HG02885 (cell line): ENCODE data around the gene RYK.
A peak's percentile ranks its signal among the peaks of the same experiment; 100 is the strongest.
"Not testable (repeated sequence)": the region's sequence is repeated elsewhere in the genome, so short reads cannot be mapped to it uniquely, and the experiment has no call there.

ENCODE experiments used
- ATAC-seq: cut with Tn5 transposase; IDR thresholded peaks from one replicate; pipeline ENCODE4 v1.9.1; 2021; ENCODE audit warnings: mild to moderate bottlenecking; ENCODE audit not compliant: unreplicated experiment, poor library complexity

RYK gene

DNA sequence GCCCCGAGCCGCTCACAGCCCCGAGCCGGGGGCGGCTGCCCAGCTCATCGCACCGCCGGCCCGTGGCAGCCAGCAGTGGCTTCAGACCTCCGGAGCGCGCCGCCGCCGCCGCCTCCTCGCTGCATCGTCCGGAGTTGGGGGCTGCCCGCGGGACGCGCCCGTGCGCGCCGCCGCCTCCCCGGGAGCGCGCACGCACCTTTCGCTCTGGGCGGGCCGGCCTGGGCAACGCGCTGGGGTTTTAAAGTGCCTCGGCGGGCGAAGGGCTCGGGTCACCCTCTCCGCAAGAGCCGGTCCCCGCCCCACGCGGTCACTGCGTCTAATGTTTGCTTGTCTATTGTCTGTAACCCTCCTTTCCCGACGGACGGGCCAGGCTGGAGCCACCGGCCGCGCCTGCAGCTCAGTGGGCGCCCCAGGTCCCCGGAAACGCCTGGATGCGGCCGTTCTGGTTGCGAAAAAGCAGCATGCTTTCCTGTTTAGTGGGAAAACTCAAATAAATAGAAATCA, at the start of gene RYK:
TSS of gene RYK (minus strand) at position 143 of the 504 bp plus-strand sequence. CDS start 205 bp downstream, outside the sequence.
- ATAC-seq = peak; percentile 84

DNA sequence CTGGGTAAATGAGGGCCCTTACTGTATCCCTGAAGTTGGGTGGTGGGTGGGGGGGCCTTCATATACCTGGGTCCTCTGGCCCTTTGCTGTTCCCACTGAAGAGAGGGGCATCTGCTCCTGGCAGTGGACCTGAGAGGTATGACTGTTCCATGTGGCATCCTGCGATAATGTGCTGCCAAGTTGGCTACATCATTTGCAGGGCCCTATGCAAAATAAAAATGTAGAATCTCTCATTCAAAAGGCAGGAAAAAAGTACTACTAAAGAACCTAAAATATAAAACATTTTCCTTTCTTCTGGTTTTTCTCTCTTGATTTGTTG, 49.2 kb upstream of the RYK start:
- no peak for ATAC-seq

DNA sequence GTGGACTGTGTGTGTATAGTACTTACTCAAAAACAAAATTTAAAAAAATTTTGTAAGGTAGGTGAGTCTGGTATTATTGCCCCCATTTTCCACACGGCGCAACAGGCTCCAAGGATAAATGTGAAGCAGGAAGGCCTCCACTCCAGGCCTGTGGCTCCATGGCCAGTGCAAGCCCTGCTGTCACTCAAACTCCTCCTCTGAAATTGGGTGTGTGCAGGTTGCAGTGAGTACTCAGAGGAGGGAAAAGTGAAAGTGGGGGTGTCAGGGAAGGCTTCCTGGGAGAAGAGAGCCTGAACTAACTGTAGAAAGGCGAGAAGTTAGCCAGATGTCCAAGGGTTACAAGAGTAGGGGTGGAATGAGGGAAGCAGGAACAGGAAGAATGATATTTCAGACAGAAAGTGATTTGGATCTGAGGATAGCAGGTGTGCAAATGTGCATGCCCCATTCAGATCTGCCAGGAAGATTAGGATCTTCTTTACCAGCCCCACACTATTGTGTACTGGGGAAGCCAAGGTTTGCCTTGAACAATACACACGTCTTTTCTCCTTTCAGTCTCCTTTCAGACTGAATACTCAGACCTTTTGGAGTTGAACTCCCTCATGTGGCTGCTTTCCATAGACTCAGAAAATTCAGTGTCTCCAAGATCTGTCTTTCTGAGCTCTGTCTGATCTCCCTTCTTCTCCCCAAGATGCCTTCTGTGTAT, 48.7 kb upstream of the RYK start:
- ATAC-seq = no peak

DNA sequence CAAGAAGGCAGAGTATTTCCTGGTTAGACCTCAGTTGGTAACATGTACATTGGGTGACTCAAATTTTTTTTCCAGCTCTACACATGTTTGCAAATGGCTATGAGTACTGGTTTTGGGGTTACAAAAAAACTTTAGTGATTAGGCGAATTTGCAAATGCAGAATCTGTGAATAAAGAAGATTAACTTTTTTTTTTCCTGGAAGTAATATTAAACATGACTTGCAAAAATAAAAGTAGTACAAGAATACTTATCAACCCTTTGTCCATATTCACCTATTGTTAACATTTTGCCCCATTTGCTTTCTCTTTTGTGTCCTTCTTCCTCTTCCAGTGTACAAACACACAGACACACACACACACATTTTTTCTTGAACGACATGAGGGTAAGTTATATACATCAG, 47.6 kb upstream of the RYK start:
- ATAC-seq = no peak

DNA sequence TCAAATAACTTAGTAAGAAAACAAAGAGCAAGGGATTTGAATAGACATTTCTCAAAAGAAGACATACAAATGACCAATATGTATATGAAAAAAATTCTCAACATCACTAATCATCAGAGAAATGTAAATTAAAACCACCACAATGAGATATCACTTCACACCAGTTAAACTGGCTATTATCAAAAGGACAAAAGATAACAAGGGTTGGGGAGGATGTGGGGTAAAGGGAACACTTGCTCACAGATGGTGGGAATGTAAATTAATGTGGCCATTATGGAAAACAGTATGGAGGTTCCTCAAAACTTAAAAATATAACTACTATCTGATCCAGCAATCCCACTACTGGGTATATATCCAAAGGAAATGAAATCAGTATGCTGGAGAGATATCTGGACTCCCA, 46.0 kb upstream of the RYK start:
- ATAC-seq = no peak

DNA sequence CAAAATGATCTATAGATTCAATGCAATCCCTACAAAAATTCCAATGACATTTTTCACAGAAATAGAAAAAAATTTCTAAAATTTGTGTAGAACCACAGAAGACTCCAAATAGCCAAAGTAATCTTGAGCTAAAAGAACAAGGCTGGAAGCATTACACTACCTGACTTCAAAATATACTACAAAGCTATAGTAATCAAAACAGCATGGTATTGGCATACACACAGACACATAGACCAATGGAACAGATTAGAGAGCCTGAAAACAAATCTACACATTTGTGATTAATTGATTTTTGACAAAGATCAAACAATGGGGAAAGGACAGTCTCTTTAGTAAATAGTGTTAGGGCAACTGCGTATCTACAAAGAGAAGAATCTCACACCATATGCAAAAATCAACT, 45.3 kb upstream of the RYK start:
- ATAC-seq = no peak

DNA sequence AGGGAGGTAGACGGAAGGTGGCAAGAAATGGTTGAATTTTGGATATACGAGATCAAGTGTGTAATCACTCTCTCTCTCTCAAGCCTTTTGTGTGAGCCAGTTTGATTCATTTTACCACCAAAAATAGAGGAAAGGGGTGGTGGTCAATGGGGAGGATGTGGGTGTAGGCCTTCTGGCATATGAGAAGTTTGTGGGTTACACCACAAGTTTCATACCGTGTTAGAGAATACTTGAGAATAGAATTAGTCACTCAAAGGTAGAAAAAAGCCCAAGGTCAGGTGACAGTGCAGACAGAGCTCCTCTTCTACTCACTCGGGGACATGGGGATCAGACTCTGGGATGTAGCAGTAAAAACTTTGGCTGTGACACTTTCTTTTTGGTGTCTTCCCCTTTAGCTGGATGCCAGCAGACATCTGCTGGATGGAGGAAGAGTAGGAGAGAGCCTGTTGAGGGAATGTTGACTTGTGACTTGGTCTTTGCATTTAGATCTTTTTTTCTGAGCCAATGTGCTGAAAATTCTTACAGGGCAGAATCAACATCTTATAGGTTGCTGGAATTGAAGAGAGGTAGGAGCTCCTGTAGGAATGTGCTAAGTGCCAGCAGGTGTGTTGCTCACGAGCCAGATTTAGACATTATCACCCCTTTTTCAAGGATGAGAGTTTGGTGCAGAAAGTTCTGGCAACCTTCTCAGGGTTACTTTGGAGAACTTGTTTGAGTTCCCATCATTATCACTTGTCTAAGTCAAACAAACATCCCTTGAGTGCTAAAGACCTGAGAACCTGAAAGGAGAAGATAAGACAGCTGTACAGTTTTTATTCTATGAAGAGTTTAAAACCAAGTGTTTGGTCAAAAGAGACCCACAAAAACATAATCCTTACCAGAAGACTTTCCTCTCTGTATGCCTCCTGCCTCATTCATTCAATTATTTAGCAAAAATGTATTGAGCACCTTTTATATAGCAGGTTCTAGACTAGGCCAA, 43.9 kb upstream of the RYK start:
- ATAC-seq = peak; percentile 100

DNA sequence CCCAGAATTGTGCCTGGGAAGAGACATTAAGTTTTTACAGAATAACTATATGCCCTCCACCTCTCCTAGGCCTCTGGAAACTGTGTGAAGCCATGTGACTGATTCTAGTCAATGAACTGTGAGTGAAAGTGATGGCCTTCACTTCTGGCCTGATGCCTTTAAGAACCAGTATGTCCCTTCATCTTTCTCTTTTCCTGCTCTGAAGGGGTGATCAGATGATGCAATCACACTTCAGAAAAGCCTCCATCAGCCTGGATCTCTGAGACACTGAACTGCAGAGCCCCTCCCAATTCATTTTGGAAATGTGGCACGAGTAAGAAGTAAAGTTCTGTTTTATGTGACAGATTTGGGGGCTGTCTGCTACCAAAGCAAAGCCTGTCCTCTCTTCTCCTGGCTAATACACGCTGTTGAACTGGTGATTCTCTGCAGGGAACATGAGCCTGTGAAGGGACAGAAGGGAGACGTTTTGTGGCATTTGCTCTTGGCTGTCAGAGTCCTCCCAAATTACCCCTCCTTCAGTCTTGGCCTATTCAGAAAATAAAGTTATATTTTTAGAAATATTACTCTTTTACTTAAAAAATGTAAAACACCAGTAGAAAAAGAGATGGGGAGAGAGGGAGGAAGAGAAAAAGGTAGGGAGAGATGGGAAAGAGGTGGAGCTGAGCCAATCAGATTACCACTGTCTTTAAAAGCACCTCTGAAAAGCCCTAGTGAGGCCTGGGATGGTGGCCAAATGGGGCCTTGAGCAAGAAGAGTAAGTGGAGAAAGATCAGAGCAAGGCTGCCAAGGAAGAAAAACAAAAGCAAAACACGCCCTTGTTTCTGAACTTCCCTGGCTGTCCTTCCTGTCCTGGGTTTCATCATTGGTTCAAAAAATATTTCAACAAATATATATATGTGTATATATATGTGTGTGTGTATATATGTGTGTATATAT, 40.9 kb upstream of the RYK start:
- ATAC-seq = no peak

DNA sequence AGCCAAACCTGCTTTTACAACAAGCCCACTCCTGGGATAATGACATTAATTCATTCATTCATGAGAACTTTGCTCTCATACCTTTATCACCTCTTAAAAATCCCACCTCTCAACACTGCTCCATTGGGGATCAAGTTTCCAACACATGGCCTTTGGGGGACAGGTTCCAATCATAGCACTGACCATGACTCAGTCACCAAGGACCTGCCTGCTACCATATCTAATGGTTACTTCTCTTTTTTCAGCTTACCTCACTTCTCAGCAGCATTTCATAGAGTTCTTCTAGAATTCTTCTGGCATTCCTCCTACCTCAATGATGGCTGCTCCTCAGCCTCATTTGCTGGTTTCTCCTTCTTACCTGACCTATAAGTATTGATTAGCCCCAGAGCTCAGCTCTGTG, 36.9 kb upstream of the RYK start:
- ATAC-seq = no peak

DNA sequence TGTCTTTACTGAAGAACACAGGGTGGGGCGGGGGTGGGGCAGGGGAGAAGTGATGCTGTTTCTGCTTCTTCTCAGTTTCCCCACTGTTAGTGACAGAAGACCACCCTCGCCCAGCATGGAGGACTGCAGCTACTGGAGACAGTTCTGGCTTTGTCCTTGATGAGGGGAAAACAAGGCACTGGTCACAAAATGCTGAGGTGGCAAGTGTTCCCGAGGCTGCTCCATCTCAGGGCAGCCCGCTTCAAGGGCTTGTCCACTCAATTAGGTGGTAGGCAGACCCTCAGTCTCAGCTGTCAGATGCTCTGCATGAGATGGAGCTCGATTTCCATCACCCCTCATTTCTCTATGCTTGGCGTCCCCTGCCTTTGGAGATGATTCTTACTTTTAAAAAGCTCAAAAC, 33.8 kb upstream of the RYK start:
- no peak for ATAC-seq

DNA sequence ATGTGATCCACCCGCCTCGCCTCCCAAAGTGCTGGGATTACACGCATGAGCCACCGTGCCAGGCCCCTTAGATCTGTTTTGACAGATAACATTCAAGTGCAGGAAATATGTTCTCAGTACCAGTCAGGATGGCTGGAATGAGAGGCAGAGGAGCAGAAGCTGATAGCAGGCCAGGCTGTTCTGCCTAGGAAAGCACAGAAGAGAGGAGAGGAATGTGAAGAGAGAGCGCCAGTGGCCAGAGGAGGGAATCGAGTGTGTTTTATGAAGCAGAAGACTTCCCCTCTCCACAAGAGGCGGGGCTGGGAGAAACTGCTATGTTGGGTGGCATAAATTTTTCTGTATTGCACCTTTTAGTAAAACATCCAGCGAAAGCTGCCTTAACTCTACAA, 32.0 kb upstream of the RYK start:
- ATAC-seq = no peak

DNA sequence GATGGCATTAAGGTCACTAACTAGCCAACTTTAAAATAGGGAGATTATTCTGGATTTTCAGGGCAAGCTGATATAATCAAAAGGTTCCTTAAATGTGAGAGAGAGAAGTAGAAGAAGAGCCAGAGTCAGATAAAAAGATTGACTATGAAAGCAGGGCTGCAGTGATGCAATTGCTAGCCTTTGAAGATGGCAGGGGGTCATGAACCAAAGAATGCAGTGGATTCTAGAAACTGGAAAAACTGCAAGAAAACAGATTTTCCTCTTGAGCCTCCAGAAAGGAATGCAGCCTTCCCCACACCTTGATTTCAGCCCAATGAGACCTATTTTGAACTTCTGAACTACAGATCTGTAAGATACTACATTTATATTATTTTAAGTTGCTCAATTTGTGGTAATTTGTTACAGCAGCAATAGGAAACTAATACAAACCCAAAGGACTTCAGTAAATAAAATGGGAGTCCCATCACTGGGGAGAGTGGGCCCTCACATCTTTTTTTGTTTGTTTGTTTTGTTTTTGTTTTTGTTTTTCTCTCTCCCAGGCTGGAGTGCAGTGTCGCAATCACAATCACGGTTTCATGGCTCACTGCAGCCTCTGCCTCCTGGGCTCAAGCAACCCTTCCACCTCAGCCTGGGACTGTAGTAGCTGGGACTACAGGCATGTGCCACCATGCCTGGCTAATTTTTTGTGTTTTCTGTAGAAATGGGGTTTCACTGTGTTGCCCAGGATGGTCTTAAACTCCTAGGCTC, 31.4 kb upstream of the RYK start:
- ATAC-seq = no peak

DNA sequence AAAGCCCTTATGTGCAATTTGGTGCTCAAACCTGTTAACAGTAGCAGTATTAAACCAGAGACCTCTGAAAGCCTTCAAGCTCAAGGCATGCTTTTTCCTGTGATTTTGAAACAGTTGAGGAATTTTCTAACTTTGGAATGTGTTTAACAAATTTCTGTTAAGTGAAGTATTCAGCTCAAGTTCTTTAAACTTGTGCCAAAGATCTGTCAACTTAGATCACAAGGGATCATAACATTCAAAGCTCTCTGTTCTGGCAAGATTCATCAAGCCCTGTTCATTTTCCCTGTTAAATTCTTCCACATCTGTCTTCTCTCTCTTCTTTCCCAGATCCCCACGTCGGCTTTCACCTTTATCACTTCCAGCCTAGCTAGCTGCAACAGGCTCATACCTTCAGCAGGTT, 28.8 kb upstream of the RYK start:
- no peak for ATAC-seq

DNA sequence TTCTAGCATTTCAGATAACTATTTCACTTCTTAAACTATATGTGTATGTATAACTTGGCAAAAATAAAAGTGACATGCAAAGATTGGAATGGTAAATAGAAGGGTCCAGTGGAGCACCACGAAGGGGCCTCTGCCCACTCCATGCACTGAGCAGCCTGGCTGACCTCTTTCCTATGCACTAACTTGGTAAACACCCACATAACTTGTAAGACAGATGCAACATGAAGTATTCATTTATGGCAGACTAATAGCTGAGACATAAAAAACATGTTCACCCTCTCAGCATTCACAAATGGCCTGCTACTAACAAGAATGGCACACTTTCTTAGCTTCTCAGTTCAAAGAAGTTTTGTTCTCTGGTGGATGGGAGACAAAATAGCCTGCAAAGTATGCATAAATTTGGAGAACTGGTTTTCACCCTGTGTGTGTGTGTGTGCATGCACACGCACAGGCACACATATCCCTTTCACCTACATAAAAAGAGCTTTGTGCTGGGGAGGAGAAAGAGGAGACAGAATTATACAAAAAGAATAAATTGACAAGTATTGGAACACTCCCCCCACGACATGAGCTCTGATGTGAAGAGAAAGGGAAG, 26.5 kb upstream of the RYK start:
- no peak for ATAC-seq

DNA sequence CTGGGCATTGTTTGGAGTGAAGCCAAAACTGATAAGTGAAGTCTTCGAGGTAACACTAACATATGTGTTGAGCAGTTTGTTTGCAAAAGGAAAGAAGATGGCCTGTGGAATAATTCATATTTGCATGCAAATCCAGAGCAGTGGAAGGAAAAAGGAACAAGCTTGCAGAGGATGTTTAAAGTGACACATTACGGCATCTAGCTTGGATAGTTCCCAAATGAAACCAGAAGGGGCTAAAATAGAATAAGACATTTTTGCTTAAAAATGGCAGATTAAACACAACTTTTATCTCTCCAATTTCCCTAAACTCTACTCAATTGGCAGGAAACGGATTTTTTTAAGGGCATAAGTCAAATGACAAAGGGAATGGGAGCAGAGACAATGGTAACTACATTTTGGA, 25.4 kb upstream of the RYK start:
- ATAC-seq = no peak

DNA sequence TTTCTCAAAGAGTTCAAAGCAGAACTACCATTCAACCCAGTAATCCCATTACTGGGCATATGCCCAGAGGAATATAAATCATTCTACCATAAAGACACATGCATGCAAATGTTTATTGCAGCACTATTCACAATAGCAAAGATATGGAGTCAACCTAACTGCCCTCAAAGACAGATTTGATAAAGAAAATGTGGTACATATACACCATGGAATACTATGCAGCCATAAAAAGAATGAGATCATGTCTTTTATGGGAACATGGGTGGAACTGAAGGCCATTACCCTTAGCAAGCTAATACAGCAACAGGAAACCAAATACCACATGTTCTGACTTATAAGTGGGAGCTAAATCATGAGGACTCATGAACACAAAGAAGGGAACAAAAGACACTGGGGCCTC, 24.5 kb upstream of the RYK start:
- ATAC-seq = not testable (repeated sequence)

DNA sequence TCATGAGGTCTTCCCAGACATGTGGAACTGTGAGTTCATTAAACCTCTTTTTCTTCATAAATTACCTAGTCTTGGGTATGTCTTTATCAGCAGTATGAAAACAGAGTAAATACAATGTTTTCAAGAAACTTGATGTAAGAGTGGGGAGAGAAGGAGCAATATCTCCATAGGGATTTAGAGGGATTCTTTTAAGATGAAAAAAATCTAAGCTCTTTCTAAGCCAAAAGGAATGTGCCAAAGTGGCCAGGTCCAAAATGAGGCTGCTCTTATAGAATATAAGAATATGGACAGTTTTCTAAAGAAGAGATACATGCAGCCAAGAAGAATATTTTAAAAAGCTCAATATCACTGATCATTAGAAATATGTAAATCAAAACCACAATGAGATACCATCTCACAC, 23.9 kb upstream of the RYK start:
- ATAC-seq = no peak

DNA sequence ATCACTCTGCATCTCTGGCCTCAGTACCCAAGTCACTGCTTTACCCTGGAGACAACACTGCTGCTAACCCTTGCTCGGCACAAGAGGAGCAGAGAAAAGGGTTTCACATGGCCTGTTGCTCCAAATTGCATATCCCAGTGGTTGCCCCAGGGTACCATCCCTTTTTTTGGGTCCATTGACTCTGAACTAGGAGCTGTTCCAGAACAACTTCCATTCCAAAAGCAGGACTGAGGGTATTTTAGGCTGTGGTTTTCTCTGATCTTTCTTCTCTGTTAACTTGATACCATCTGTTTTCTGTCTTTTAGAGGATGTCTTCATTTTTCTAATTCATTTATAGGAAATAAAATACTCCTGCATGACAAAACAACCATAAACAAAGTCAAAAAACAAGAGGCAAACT, 17.3 kb upstream of the RYK start:
- no peak for ATAC-seq

DNA sequence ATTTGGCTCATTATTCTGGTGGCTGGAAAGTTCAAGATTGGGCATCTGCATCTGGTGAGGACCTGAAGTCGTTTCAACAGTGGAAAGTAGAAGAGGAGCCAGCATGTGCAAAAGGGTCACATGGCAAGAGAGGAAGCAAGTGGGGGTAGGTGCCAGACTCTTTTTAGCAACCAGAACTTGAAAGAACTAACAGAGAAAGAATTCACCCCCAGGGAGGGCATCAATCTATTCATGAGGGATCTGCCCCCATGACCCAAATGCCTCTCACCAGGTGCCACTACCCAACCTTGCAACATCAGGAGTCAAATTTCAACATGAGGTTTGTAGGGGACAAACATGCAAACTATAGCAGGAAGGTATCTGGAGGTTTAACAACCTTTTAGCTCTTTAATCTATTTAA, 10.3 kb upstream of the RYK start:
- no peak for ATAC-seq
